ENCODE measurements around the gene CWC25. TPM values are rescaled to one million over a fixed set of nuclear protein-coding genes. Genes with fewer than 3 reads are reported as not detected.

CWC25 gene
- total and polyA plus RNA-seq, 9 of the 15 experiments (the other 6 are each of a cell fraction or from before 2014, with no cell fraction given): 16.5 to 27.4 (median 23.0) TPM

DNA sequence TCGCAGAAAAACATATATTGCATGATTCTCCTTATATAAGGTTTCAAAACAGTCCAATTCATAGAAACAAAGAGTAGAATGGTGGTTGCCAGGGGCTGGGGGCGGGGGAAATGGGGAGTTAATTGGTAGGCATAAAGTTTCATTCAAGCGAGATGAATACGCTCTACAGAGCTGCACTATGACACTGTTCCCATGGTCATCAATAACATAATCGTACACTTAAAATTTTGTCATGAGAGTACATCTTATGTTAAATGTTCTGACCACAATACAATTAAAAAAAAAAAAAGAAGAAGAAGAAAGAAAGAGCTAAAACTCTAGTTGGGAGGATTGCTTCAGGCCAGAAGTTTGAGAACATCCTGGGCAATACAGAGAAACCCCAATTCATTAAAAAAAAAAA, 30.9 kb downstream of the CWC25 start:
- no peak for FAIRE-seq
- no peaks in the 10 kb centered on the region for H3K9me1 ChIP-seq (ENCODE audit: control insufficient read depth, insufficient read depth, low read length)
- peaks cover 10 to 20% of the 10 kb centered on the region in 2 experiments for H3K4me1 ChIP-seq (replicated peaks in 1 of 2; ENCODE audit: control insufficient read depth in 2 of 2, insufficient read depth in 2 of 2, low read length in 2 of 2)
- ChIA-PET CTCF (ENCODE audit: low intra/inter-chr PET ratio) (interaction anchor here (0.6 kb wide), 1 partner anchor 253 kb away, joined by 6 read pairs; no protein-coding TSS in a partner anchor), POLR2A (interaction anchor here (0.5 to 0.6 kb wide), 2 partner anchors 31 to 300 kb away, joined by 3 read pairs; no protein-coding TSS in a partner anchor)
- TF ChIP-seq FOXK1 (CRISPR knock-in tag; IDR thresholded peaks at IDR 0.05; ENCODE audit: borderline replicate concordance) (no peak), ETV6 (IDR thresholded peaks at IDR 0.05; ENCODE audit: borderline replicate concordance in 1 of 2, low read depth in 2 of 2, low read length in 1 of 2) (no peak), ETV6 (CRISPR knock-in tag; IDR thresholded peaks at IDR 0.05; ENCODE audit: borderline replicate concordance) (no peak), ZNF507 (tag; conservative IDR thresholded peaks at IDR 0.05) (no peak), SOX6 (IDR thresholded peaks at IDR 0.05) (no peak), XRCC3 (IDR thresholded peaks at IDR 0.05) (no peak), ZNF175 (CRISPR knock-in tag; IDR thresholded peaks at IDR 0.05; ENCODE audit: low read depth) (no peak)
- TF ChIP-seq, protein P1, sequence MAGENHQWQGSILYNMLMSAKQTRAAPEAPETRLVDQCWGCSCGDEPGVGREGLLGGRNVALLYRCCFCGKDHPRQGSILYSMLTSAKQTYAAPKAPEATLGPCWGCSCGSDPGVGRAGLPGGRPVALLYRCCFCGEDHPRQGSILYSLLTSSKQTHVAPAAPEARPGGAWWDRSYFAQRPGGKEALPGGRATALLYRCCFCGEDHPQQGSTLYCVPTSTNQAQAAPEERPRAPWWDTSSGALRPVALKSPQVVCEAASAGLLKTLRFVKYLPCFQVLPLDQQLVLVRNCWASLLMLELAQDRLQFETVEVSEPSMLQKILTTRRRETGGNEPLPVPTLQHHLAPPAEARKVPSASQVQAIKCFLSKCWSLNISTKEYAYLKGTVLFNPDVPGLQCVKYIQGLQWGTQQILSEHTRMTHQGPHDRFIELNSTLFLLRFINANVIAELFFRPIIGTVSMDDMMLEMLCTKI (IDR thresholded peaks at IDR 0.05; ENCODE audit: partially characterized antibody): no peak
- TF ChIP-seq, protein P2, sequence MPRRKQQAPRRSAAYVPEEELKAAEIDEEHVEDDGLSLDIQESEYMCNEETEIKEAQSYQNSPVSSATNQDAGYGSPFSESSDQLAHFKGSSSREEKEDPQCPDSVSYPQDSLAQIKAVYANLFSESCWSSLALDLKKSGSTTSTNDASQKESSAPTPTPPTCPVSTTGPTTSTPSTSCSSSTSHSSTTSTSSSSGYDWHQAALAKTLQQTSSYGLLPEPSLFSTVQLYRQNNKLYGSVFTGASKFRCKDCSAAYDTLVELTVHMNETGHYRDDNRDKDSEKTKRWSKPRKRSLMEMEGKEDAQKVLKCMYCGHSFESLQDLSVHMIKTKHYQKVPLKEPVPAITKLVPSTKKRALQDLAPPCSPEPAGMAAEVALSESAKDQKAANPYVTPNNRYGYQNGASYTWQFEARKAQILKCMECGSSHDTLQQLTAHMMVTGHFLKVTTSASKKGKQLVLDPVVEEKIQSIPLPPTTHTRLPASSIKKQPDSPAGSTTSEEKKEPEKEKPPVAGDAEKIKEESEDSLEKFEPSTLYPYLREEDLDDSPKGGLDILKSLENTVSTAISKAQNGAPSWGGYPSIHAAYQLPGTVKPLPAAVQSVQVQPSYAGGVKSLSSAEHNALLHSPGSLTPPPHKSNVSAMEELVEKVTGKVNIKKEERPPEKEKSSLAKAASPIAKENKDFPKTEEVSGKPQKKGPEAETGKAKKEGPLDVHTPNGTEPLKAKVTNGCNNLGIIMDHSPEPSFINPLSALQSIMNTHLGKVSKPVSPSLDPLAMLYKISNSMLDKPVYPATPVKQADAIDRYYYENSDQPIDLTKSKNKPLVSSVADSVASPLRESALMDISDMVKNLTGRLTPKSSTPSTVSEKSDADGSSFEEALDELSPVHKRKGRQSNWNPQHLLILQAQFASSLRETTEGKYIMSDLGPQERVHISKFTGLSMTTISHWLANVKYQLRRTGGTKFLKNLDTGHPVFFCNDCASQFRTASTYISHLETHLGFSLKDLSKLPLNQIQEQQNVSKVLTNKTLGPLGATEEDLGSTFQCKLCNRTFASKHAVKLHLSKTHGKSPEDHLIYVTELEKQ (CRISPR knock-in tag; IDR thresholded peaks at IDR 0.05): no peak
- TF ChIP-seq, protein P3, sequence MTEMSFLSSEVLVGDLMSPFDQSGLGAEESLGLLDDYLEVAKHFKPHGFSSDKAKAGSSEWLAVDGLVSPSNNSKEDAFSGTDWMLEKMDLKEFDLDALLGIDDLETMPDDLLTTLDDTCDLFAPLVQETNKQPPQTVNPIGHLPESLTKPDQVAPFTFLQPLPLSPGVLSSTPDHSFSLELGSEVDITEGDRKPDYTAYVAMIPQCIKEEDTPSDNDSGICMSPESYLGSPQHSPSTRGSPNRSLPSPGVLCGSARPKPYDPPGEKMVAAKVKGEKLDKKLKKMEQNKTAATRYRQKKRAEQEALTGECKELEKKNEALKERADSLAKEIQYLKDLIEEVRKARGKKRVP (CRISPR knock-in tag; IDR thresholded peaks at IDR 0.05): no peak
- TF ChIP-seq, protein P4, sequence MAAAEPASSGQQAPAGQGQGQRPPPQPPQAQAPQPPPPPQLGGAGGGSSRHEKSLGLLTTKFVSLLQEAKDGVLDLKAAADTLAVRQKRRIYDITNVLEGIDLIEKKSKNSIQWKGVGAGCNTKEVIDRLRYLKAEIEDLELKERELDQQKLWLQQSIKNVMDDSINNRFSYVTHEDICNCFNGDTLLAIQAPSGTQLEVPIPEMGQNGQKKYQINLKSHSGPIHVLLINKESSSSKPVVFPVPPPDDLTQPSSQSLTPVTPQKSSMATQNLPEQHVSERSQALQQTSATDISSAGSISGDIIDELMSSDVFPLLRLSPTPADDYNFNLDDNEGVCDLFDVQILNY (CRISPR knock-in tag; IDR thresholded peaks at IDR 0.05): no peak
- peaks cover 47% of the 10 kb centered on the region for H3K79me2 ChIP-seq (ENCODE audit: control insufficient read depth, insufficient read depth, low read length)
- no peak overlapping the region for H3K4me3 ChIP-seq
- peaks cover 31% of the 10 kb centered on the region for H3K36me3 ChIP-seq (ENCODE audit: control insufficient read depth, insufficient read depth, low read length)
- H3K27me3 ChIP-seq (ENCODE audit: control insufficient read depth in 2 of 2, insufficient read depth in 2 of 2, low read length in 2 of 2): no peaks in the 10 kb centered on the region
- no TSS peak for BruUV-seq (replicated peaks)
- DNase-seq (ENCODE audit: extremely low read depth in 1 of 4, low spot score in 3 of 4): no peak
- in situ Hi-C loops (cut with MboI): no loop called here
- no peak overlapping the region for H2AFZ ChIP-seq (ENCODE audit: low read depth, low read length)
- intact Hi-C loops (cut with micrococcal nuclease): no loop called here
- peaks cover 10% of the 10 kb centered on the region; the same call in 1 of the 2 replicates for H4K20me1 ChIP-seq (replicated peaks; ENCODE audit: control insufficient read depth, insufficient read depth, low read length)
- no peak overlapping the region for H3K4me2 ChIP-seq (ENCODE audit: insufficient read depth, low read length)
- WGBS (ENCODE audit: insufficient coverage, low coverage, missing lambda C conversion rate): 94% methylated on average over 5 of the region's 5 CpGs
- no peak overlapping the region for H3K9ac ChIP-seq (ENCODE audit: insufficient read depth in 1 of 2, low read depth in 2 of 2, low read length in 2 of 2)
- H3K9me3 ChIP-seq (replicated peaks; ENCODE audit: control insufficient read depth, insufficient read depth, low read depth, low read length): no peaks in the 10 kb centered on the region
- no peak for ATAC-seq
- H3K27ac ChIP-seq (ENCODE audit: extremely low read depth, low read depth, low read length): no peak overlapping the region

Data from K562 (cell line).